ENCODE measurements around the gene TNFRSF4.

DNA sequence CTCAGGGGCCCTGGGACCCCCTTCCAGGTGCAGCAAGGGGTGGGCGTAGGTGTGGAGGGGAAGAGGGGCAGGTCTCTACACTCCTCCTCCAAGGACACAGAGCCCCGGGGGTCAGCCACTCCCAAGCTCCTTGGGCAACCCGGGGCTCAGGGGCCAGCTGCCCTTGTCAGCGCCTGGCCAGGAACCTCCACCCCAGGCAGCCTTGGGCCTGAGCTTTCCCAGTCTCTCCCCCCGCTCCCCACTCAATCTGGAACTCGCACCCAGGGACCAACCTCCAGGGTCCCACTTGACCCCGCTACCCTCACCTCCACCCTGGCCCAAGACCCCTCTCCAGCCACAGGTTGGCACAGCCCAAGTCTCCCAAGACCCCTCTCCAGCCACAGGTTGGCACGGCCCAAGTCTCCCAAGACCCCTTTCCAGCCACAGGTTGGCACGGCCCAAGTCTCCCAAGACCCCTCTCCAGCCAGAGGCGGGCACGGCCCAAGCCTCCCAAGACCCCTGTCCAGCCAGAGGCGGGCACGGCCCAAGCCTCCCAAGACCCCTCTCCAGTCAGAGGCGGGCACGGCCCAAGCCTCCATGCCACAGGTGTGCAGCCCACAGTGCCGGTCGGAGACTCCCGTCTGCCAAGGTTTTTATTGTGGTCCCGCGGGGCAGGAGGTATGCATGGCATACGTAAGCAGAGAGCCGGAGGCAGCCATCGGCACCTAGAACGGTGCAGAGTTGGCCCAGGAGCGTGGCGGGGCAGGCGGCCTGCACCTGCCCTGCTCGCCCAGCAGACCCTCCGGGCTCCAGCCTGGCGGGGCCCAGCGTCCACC lies 3.0 kb downstream of the TNFRSF4 start:
- TF ChIP-seq, protein P1, sequence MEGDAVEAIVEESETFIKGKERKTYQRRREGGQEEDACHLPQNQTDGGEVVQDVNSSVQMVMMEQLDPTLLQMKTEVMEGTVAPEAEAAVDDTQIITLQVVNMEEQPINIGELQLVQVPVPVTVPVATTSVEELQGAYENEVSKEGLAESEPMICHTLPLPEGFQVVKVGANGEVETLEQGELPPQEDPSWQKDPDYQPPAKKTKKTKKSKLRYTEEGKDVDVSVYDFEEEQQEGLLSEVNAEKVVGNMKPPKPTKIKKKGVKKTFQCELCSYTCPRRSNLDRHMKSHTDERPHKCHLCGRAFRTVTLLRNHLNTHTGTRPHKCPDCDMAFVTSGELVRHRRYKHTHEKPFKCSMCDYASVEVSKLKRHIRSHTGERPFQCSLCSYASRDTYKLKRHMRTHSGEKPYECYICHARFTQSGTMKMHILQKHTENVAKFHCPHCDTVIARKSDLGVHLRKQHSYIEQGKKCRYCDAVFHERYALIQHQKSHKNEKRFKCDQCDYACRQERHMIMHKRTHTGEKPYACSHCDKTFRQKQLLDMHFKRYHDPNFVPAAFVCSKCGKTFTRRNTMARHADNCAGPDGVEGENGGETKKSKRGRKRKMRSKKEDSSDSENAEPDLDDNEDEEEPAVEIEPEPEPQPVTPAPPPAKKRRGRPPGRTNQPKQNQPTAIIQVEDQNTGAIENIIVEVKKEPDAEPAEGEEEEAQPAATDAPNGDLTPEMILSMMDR (IDR thresholded peaks at IDR 0.05), result no peak
- TF ChIP-seq POLR2A (IDR thresholded peaks at IDR 0.05), result no peak

All from tibial nerve (tissue), 3 donors.